HCT116 (cell line): ENCODE measurements around the gene GDF10. TPM values are rescaled to one million over a fixed set of nuclear protein-coding genes. Genes with fewer than 3 reads are reported as not detected.

Source experiments
- ATAC-seq: fragments of 200-7000 bp; cut with Tn5 transposase; 2 replicates; pipeline ENCODE4 v1.9.1; 2020; ENCODE audit warnings: mild to moderate bottlenecking, moderate library complexity
- BruUV-seq: library from RNA; stranded (reverse); fragments of 400-500 nt; replicated peaks from 2 replicates; lab custom pipeline; 2021; lab: Mats Ljungman, UMichigan
- CTCF ChIA-PET: fragments of 300-600 bp; sonication (Branson Sonifier 250); formaldehyde crosslinking; loops from one replicate; lab custom pipeline; 2021; ENCODE audit warnings: antibody characterized with exemption; lab: Charles Lee
- POLR2A ChIA-PET: fragments of 300-600, 350-600 bp; sonication (Branson Sonifier 250); formaldehyde crosslinking; loops from one replicate; lab custom pipeline; 2021; ENCODE audit warnings: antibody characterized with exemption; lab: Charles Lee
- RAD21 ChIA-PET, 2 experiments: fragments of 300-600 bp; sonication (Branson Sonifier 250); formaldehyde crosslinking; loops; one replicate each; lab custom pipeline; 2023; ENCODE audit warnings: low total read pairs in 2 of 2; ENCODE audit not compliant: uncharacterized antibody in 2 of 2, unreplicated experiment in 2 of 2, low non-redundant PET in 1 of 2; lab: Charles Lee
- DNase-seq: peaks from one replicate; pipeline ENCODE4 v3.0.0-alpha.2; 2010; ENCODE audit warnings: low read depth, low spot score
- H2AFZ ChIP-seq: fragments of 200-600 bp; shearing (Covaris generic), sonication (generic); 2 replicates; pipeline ENCODE4 v1.6.1; 2017; ENCODE audit warnings: low read depth, mixed run types, mixed read lengths, antibody characterized with exemption, low read length; ENCODE audit not compliant: poor library complexity, severe bottlenecking
- H3K27ac ChIP-seq: 2 replicates; pipeline ENCODE4 v1.5.1; 2012; ENCODE audit warnings: low read depth, low read length
- H3K27me3 ChIP-seq: fragments of 200-600 bp; sonication (generic); 2 replicates; pipeline ENCODE4 v1.6.1; 2016; ENCODE audit warnings: mixed run types, low read length, mixed read lengths; ENCODE audit not compliant: insufficient read depth
- H3K36me3 ChIP-seq, 2 experiments: fragments of 200-500 bp in 1 of 2; fragments of 200-600 bp in 1 of 2; sonication (Bioruptor generic) in 1 of 2; sonication (generic) in 1 of 2; 2 replicates each; pipeline versions ENCODE4 v1.5.1 to v1.6.1; 2014 to 2016; ENCODE audit warnings: low read length in 2 of 2, inconsistent platforms in 1 of 2, mixed read lengths in 1 of 2, mixed run types in 1 of 2; ENCODE audit not compliant: insufficient read depth in 2 of 2, control insufficient read depth in 1 of 2
- H3K4me1 ChIP-seq, 2 experiments: fragments of 200-600 bp in 1 of 2; sonication (generic) in 1 of 2; 2 replicates each; pipeline versions ENCODE4 v1.5.1 to v1.6.1; 2012 to 2017; ENCODE audit warnings: low read length in 2 of 2, inconsistent platforms in 1 of 2, mild to moderate bottlenecking in 1 of 2, mixed read lengths in 1 of 2, mixed run types in 1 of 2, moderate library complexity in 1 of 2; ENCODE audit not compliant: insufficient read depth in 2 of 2, control insufficient read depth in 1 of 2
- H3K4me2 ChIP-seq: fragments of 200-600 bp; sonication (generic); 2 replicates; pipeline ENCODE4 v1.6.1; 2017; ENCODE audit warnings: mixed run types, low read length, mixed read lengths
- H3K4me3 ChIP-seq, 2 experiments: fragments of 200-600 bp in 1 of 2; sonication (generic) in 1 of 2; replicated peaks in 1 of 2; 2 replicates each; pipeline ENCODE4 v1.5.1; 2011 to 2016; ENCODE audit warnings: low read length in 2 of 2, control low read depth in 1 of 2, low read depth in 1 of 2, mild to moderate bottlenecking in 1 of 2, mixed read lengths in 1 of 2, mixed run types in 1 of 2
- H3K79me2 ChIP-seq: fragments of 200-600 bp; sonication (generic); 2 replicates; pipeline ENCODE4 v1.6.1; 2017; ENCODE audit warnings: mild to moderate bottlenecking, mixed run types, low read length, moderate library complexity, mixed read lengths; ENCODE audit not compliant: insufficient read depth
- H3K9ac ChIP-seq: fragments of 200-600 bp; sonication (generic); 2 replicates; pipeline ENCODE4 v1.6.1; 2016; ENCODE audit warnings: low read length, mixed read lengths
- H3K9me2 ChIP-seq: fragments of 200-600 bp; sonication (generic), shearing (Covaris generic); 2 replicates; pipeline ENCODE4 v1.6.1; 2017; ENCODE audit warnings: mixed run types, mild to moderate bottlenecking, moderate library complexity; ENCODE audit not compliant: insufficient read depth
- H3K9me3 ChIP-seq, 2 experiments: fragments of 200-500 bp in 1 of 2; fragments of 200-600 bp in 1 of 2; sonication (Bioruptor generic) in 1 of 2; sonication (generic) in 1 of 2; 2 replicates each; pipeline ENCODE4 v1.6.1; 2014 to 2017; ENCODE audit warnings: low read length in 2 of 2, mixed read lengths in 2 of 2, inconsistent platforms in 1 of 2, low read depth in 1 of 2, mild to moderate bottlenecking in 1 of 2, mixed run types in 1 of 2, moderate library complexity in 1 of 2; ENCODE audit not compliant: control insufficient read depth in 1 of 2, insufficient read depth in 1 of 2
- H4K20me1 ChIP-seq: fragments of 200-600 bp; sonication (generic), shearing (Covaris generic); 2 replicates; pipeline ENCODE4 v1.6.1; 2017; ENCODE audit warnings: mixed run types, mild to moderate bottlenecking, moderate library complexity; ENCODE audit not compliant: insufficient read depth
- POLR2AphosphoS5 ChIP-seq: IDR thresholded peaks from 2 replicates; pipeline ENCODE4 v1.6.1; 2011; ENCODE audit warnings: mild to moderate bottlenecking, low read depth, low read length, moderate library complexity
- YY1 ChIP-seq: IDR thresholded peaks from 2 replicates; pipeline ENCODE4 v1.6.1; 2011; ENCODE audit warnings: low read length, low read depth, moderate library complexity, mild to moderate bottlenecking; ENCODE audit not compliant: insufficient replicate concordance; ENCODE audit errors: extremely low read depth
- ZFX ChIP-seq: fragments of 450-650 bp; IDR thresholded peaks from 2 replicates; pipeline ENCODE4 v1.6.1; 2017
- intact Hi-C: fragments of 100-400 bp; cut with micrococcal nuclease; formaldehyde crosslinking; loops from 2 replicates; pipeline ENCODE4 v1.10.0; 2022
- total RNA-seq: library from RNA; stranded (reverse); gene quantifications from one replicate; pipeline ENCODE4 v1.2.1, GENCODE V29; 2021; ENCODE audit not compliant: unreplicated experiment

GDF10 gene
- total RNA-seq, 1 experiment from 2014 or later = not detected

- TF ChIP-seq YY1 (no peak), POLR2AphosphoS5 (no peak)
- intact Hi-C loops = no loop called here
- ChIA-PET RAD21 (no interaction called here), CTCF (no interaction called here), POLR2A (no interaction called here)
- Histone ChIP-seq H3K9me2 (no peaks in the 10 kb centered on the region), H3K27ac (no peak overlapping the region), H3K9ac (no peak overlapping the region), H3K4me2 (no peak overlapping the region), H4K20me1 (no peaks in the 10 kb centered on the region), H3K9me3 (no peaks in the 10 kb centered on the region), H3K4me1 (no peaks in the 10 kb centered on the region; a peak in 1 of 4 replicates), H3K79me2 (no peaks in the 10 kb centered on the region), H3K4me3 (no peak overlapping the region), H3K27me3 (peaks cover 4% of the 10 kb centered on the region; the same call in 1 of the 2 replicates), H3K36me3 (no peaks in the 10 kb centered on the region), H2AFZ (no peak overlapping the region)
- ATAC-seq = no peak
- no peak for DNase-seq
- BruUV-seq = no TSS peak
Observed at GRCh38 chr10:47259466-47259865, 40.5 kb upstream of the GDF10 start.

- ChIA-PET POLR2A (no interaction called here), CTCF (no interaction called here), RAD21 (no interaction called here)
- H4K20me1 ChIP-seq = no peaks in the 10 kb centered on the region
- H2AFZ ChIP-seq = no peak overlapping the region
- no peaks in the 10 kb centered on the region for H3K36me3 ChIP-seq
- intact Hi-C loops = no loop called here
- no peaks in the 10 kb centered on the region for H3K9me2 ChIP-seq
- no TSS peak for BruUV-seq
- peaks cover 0 to 8% of the 10 kb centered on the region in 2 experiments; a peak in 1 of 4 replicates for H3K4me1 ChIP-seq
- H3K4me2 ChIP-seq = no peak overlapping the region
- no peaks in the 10 kb centered on the region for H3K79me2 ChIP-seq
- DNase-seq (no peak), ATAC-seq (no peak)
- TF ChIP-seq ZFX = no peak
- H3K27me3 ChIP-seq = peaks cover 4% of the 10 kb centered on the region; the same call in 1 of the 2 replicates
- no peak overlapping the region for H3K9ac ChIP-seq
- no peak overlapping the region for H3K27ac ChIP-seq
- H3K4me3 ChIP-seq = no peak overlapping the region
- no peaks in the 10 kb centered on the region for H3K9me3 ChIP-seq
Observed at GRCh38 chr10:47260505-47261111, 39.4 kb upstream of the GDF10 start.
